NCI-H526 treated with DMSO at 0.1 percent for 48 hours (cell line): ENCODE measurements around the gene SLC46A3.
A peak's percentile ranks its signal among the peaks of the same experiment; 100 is the strongest.
"Not testable (repeated sequence)": the region's sequence is repeated elsewhere in the genome, so short reads cannot be mapped to it uniquely, and the experiment has no call there.

ENCODE experiments used
- DNase-seq: peaks from one replicate; lab custom pipeline; 2025; lab: John Stamatoyannopoulos, UW

Gene SLC46A3

GRCh38 chr13:28730762-28731161, 12.0 kb upstream of the SLC46A3 start:
- DNase-seq, result no peak

- no peak for DNase-seq
Observed at GRCh38 chr13:28729541-28729940, 10.8 kb upstream of the SLC46A3 start.

GRCh38 chr13:28728642-28729041, 9.9 kb upstream of the SLC46A3 start:
- no peak for DNase-seq

DNA sequence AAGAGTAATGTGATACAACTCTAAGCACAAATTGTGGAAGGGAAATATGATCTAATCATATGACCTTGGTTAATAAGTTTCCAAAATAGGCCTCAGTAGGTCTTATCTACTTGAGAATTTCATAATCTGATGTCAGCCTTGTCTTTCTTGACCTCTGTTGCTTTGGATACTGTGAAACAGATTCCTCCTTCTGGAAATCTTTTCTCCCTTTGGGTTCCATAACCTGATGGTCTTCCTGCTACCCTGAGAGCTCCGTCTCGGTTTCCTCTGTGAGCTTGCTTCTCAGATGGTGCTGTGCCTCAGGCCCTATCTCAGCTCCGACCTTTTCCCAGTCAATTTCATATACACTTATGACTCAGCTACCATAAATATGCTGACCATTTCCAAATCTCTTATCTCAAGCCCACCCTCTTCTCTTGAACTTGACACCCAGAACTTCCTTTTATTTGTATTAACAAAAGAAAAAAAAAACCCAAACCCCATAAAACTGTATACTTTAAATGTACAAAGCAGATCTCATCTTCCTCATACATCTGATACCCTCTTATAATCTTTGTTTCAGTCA, 6.4 kb upstream of the SLC46A3 start:
- DNase-seq, result no peak

DNA sequence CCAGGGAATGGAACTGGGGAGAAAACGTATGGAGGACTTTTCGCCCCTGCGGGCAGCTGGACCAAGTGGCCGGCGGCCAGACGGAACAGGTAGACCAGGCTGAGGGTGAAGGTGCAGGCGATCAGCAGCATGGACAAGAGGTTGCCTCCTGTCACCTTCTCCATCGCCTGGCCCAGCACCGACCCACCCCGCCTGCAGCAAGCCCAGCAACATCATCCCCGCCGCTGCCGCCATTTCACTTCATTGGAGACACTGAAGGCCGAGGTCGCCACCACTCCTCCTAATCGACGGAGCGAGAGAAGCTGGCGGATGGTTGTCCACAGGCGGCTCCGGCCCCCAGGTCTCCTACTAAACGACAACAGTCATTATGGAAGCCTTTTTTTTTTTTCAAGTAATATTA, 5.0 kb upstream of the SLC46A3 start:
- DNase-seq, result no peak

GRCh38 chr13:28719227-28720055, 671 bp upstream of the SLC46A3 start:
- DNase-seq, result no peak

DNA sequence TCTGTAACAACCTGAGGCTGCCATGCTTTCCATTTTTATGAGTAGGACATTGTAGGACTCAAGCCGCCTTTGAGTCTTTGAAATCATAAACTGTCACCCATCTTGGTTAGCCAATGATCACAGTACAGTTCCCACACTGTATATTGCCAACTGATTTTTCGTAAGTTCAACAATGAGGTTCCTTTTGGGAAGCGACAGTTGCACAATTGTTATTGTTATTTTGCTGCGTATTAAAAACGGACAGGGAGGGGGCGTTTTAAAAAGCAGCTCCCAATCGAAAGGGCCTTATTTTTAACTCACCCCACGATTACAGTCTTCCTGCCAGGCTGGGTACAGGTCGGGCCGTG, 601 bp downstream of the SLC46A3 start:
- no peak for DNase-seq

GRCh38 chr13:28717170-28717569, 1.6 kb downstream of the SLC46A3 start:
- DNase-seq, result no peak

DNA sequence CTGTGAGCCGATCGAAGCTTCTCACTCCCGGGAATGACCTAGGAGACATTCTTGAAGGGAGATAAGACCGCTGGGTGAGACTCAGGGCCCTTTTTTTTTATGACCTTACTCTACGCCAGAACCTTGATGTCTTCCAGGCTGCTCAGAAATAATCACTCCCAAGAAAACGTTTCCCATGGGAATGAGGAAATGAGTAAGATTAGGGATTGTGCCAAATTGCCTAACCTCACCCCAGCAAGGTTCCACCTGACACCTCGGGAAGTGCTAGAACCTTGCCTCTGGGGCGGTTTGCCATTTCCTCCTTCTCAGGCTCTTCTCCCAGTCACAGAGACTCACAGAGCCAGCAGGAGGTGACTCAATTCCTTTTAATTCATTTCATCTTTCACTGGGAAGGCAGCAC, 2.3 kb downstream of the SLC46A3 start:
- no peak for DNase-seq

- DNase-seq, result no peak
Observed at GRCh38 chr13:28714651-28715050, 4.1 kb downstream of the SLC46A3 start.

- DNase-seq, result no peak
Observed at GRCh38 chr13:28710161-28710560, 8.6 kb downstream of the SLC46A3 start.

DNA sequence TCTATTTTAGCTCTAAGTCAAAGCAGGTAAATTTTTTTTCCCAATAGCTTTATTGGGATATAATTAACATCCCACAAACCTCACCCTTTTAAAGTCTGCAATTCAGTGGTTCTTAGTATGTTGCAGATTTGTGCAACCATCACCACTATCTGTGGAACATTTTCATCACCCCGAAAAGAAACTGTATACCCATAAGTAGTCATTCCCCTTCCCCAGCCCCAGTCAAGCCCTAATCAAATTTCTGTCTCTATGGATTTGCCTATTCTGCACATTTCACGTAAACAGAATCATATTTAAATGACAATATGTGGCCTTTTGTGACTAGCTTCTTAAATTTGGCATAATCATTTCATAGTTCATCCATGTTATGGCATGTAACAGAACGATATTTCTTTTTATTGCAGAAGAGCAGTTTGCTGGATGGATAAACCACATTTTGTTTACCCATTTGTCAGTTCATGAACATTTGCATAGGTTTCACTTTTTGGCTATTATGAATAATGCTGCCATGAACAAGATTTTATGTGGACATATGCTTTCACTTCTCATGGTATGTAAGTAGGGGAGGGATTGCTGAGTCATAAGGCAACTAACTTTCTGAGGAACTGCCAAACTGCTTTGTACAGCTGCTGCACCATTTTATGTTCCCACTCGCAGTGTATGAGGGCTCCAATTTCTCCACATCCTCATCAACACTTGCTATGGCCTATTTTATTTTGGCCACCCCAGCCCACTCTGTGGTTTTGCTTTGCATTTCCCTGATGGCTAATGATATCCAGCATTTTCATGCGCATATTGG, 10.9 kb downstream of the SLC46A3 start:
- peak; percentile 91 for DNase-seq

- DNase-seq, result no peak
Observed at GRCh38 chr13:28705461-28706083, 13.2 kb downstream of the SLC46A3 start.

- DNase-seq, result no peak
Observed at GRCh38 chr13:28704919-28705318, 13.9 kb downstream of the SLC46A3 start.

- no peak for DNase-seq
Observed at GRCh38 chr13:28704282-28704681, 14.5 kb downstream of the SLC46A3 start.

DNA sequence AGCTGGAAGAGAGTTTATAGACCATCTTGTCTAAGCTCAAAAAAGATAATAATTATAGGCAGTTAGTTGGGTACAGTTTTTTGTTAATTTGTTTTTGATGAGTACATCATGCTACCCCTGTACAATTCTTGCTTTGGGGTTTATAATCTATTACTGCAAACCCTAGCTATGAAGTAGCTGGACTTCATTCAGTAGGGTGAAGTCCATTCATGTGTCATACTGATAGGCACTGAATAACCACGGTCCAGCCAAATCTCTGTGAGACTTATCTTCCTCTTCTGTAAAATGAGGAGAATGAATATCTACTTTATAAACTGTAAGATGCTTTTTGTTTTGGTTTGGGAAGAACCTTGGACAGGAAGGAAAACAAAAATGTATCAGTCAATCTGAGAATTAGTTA, 19.5 kb downstream of the SLC46A3 start:
- DNase-seq, result no peak

- no peak for DNase-seq
Observed at GRCh38 chr13:28697441-28697840, 21.3 kb downstream of the SLC46A3 start.

DNA sequence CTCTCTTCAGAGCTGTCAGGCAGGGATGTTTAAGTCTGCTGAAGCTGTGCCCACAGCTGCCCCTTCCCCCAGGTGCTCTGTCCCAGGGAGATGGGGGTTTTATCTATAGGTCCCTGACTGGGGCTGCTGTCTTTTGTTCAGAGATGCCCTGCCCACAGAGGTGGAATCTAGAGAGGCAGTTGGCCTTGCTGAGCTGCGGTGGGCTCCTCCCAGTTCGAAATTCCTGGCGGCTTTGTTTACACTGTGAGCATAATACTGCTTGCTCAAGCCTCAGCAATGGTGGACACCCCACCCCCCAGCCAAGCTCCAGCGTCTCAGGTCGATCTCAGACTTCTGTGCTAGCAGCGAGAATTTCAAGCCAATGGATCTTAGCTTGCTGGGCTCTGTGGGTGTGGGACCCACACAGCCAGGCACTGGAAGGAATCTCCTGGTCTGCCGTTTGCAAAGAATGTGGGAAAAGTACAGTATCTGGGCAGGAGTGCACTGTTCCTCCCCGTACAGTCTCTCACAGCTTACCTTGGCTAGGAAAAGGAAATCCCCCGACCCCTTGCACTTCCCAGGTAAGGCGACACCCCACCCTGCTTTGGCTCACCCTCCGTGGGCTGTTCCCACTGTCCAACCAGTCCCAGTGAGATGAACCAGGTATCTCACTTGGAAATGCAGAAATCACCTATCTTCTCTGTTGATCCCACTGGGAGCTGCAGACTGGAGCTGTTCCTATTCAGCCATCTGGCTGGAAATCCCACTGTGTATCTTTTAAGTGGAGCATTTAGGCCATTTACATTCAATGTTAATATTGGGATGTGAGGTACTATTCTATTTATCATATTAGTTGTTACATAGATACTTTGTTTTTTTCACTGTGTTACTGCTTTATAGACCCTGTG, 24.9 kb downstream of the SLC46A3 start:
- peak; percentile 51 for DNase-seq

- DNase-seq, result no peak
Observed at GRCh38 chr13:28685892-28686291, 32.9 kb downstream of the SLC46A3 start.

- DNase-seq, result no peak
Observed at GRCh38 chr13:28685114-28685513, 33.7 kb downstream of the SLC46A3 start.

DNA sequence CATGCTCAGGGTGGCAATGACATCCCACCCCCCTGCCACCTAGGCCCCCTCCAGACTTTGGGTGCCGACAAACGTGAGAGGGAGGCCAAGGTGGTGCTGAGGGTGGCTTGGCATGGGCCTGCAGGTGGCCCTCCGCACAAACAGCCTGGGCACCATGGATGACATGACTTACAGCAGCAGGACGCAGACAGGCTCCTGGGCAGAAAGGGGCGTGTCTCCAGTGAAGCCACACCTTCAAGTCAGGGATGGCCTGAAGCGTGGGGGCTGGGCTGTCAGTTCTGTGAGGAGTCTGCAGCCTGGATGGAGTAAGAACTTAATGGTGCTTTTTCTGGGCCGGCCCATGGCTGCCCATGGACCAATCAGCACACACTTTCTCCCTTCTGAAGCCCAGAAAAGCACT, 34.5 kb downstream of the SLC46A3 start:
- no peak for DNase-seq

GRCh38 chr13:28683169-28683568, 35.6 kb downstream of the SLC46A3 start:
- DNase-seq, result not testable (repeated sequence)
